ENCODE results near the gene TJP3.

TJP3 gene

GRCh38 chr19:3682741-3683404 lies 25.3 kb upstream of the TJP3 start:
- Histone ChIP-seq H3K27me3 (ENCODE audit: insufficient read depth, insufficient read length) (no peaks in the 10 kb centered on the region), H3K9me3 (ENCODE audit: insufficient read depth, low read length) (peaks cover 15% of the 10 kb centered on the region; the same call in 1 of the 2 replicates), H3K9ac (ENCODE audit: insufficient read length, low read depth) (peak overlapping the region; percentile 68), H3K4me3 (ENCODE audit: insufficient read length, low read depth) (peak overlapping the region; percentile 3), H3K4me1 (ENCODE audit: insufficient read depth, insufficient read length) (peaks cover 23% of the 10 kb centered on the region), H3K36me3 (ENCODE audit: insufficient read depth, insufficient read length, low read length) (peaks cover 29% of the 10 kb centered on the region)
- TF ChIP-seq SUZ12 (IDR thresholded peaks at IDR 0.05; ENCODE audit: extremely low read depth, insufficient read depth, insufficient read length) = no peak
- TF ChIP-seq ZNF274 (IDR thresholded peaks at IDR 0.05; ENCODE audit: low read depth, low read length) = no peak
- no peak for TF ChIP-seq YY1 (IDR thresholded peaks at IDR 0.05; ENCODE audit: insufficient read depth, insufficient read length)
- no peak for DNase-seq (ENCODE audit: low read depth, low spot score)

- H3K36me3 ChIP-seq (ENCODE audit: insufficient read depth, insufficient read length, low read length) = peaks cover 32% of the 10 kb centered on the region
- peak; percentile 52 for DNase-seq (ENCODE audit: low read depth, low spot score)
- no peaks in the 10 kb centered on the region for H3K27me3 ChIP-seq (ENCODE audit: insufficient read depth, insufficient read length)
- TF ChIP-seq ZNF274 (IDR thresholded peaks at IDR 0.05; ENCODE audit: low read depth, low read length) (no peak), YY1 (IDR thresholded peaks at IDR 0.05; ENCODE audit: insufficient read depth, insufficient read length) (no peak), SUZ12 (IDR thresholded peaks at IDR 0.05; ENCODE audit: extremely low read depth, insufficient read depth, insufficient read length) (no peak)
- H3K4me1 ChIP-seq (ENCODE audit: insufficient read depth, insufficient read length) = peaks cover 29% of the 10 kb centered on the region
- H3K9ac ChIP-seq (ENCODE audit: insufficient read length, low read depth) = peak overlapping the region; percentile 68
- H3K4me3 ChIP-seq (ENCODE audit: insufficient read length, low read depth) = peak overlapping the region; percentile 3
- H3K9me3 ChIP-seq (ENCODE audit: insufficient read depth, low read length) = peaks cover 15% of the 10 kb centered on the region; the same call in 1 of the 2 replicates
Measured at GRCh38 chr19:3683405-3684053, 24.7 kb upstream of the TJP3 start.

GRCh38 chr19:3684054-3684816 lies 23.9 kb upstream of the TJP3 start:
- no peak for DNase-seq (ENCODE audit: low read depth, low spot score)
- no peak overlapping the region for H3K4me3 ChIP-seq (ENCODE audit: insufficient read length, low read depth)
- H3K4me1 ChIP-seq (ENCODE audit: insufficient read depth, insufficient read length) = peaks cover 31% of the 10 kb centered on the region
- TF ChIP-seq ZNF274 (IDR thresholded peaks at IDR 0.05; ENCODE audit: low read depth, low read length) = no peak
- TF ChIP-seq YY1 (IDR thresholded peaks at IDR 0.05; ENCODE audit: insufficient read depth, insufficient read length) = no peak
- TF ChIP-seq SUZ12 (IDR thresholded peaks at IDR 0.05; ENCODE audit: extremely low read depth, insufficient read depth, insufficient read length) = no peak
- H3K9me3 ChIP-seq (ENCODE audit: insufficient read depth, low read length) = peaks cover 15% of the 10 kb centered on the region; the same call in 1 of the 2 replicates
- peaks cover 29% of the 10 kb centered on the region for H3K36me3 ChIP-seq (ENCODE audit: insufficient read depth, insufficient read length, low read length)
- H3K9ac ChIP-seq (ENCODE audit: insufficient read length, low read depth) = no peak overlapping the region
- H3K27me3 ChIP-seq (ENCODE audit: insufficient read depth, insufficient read length) = no peaks in the 10 kb centered on the region

GRCh38 chr19:3684817-3685410 lies 23.3 kb upstream of the TJP3 start:
- Histone ChIP-seq H3K9ac (ENCODE audit: insufficient read length, low read depth) (no peak overlapping the region), H3K9me3 (ENCODE audit: insufficient read depth, low read length) (peaks cover 15% of the 10 kb centered on the region; the same call in 1 of the 2 replicates), H3K36me3 (ENCODE audit: insufficient read depth, insufficient read length, low read length) (peaks cover 25% of the 10 kb centered on the region), H3K27me3 (ENCODE audit: insufficient read depth, insufficient read length) (no peaks in the 10 kb centered on the region), H3K4me3 (ENCODE audit: insufficient read length, low read depth) (no peak overlapping the region), H3K4me1 (ENCODE audit: insufficient read depth, insufficient read length) (peaks cover 31% of the 10 kb centered on the region)
- DNase-seq (ENCODE audit: low read depth, low spot score) = no peak
- TF ChIP-seq SUZ12 (IDR thresholded peaks at IDR 0.05; ENCODE audit: extremely low read depth, insufficient read depth, insufficient read length) (no peak), ZNF274 (IDR thresholded peaks at IDR 0.05; ENCODE audit: low read depth, low read length) (no peak), YY1 (IDR thresholded peaks at IDR 0.05; ENCODE audit: insufficient read depth, insufficient read length) (no peak)

- TF ChIP-seq ZNF274 (IDR thresholded peaks at IDR 0.05; ENCODE audit: low read depth, low read length) (no peak), YY1 (IDR thresholded peaks at IDR 0.05; ENCODE audit: insufficient read depth, insufficient read length) (no peak), SUZ12 (IDR thresholded peaks at IDR 0.05; ENCODE audit: extremely low read depth, insufficient read depth, insufficient read length) (no peak)
- peaks cover 41% of the 10 kb centered on the region for H3K36me3 ChIP-seq (ENCODE audit: insufficient read depth, insufficient read length, low read length)
- peaks cover 21% of the 10 kb centered on the region; the same call in 1 of the 2 replicates for H3K9me3 ChIP-seq (ENCODE audit: insufficient read depth, low read length)
- DNase-seq (ENCODE audit: low read depth, low spot score) = no peak
- H3K27me3 ChIP-seq (ENCODE audit: insufficient read depth, insufficient read length) = no peaks in the 10 kb centered on the region
- H3K4me1 ChIP-seq (ENCODE audit: insufficient read depth, insufficient read length) = peaks cover 26% of the 10 kb centered on the region
- no peak overlapping the region for H3K4me3 ChIP-seq (ENCODE audit: insufficient read length, low read depth)
- peak overlapping the region; percentile 36 for H3K9ac ChIP-seq (ENCODE audit: insufficient read length, low read depth)
Measured at GRCh38 chr19:3687393-3687773, 20.8 kb upstream of the TJP3 start.

- peaks cover 25% of the 10 kb centered on the region for H3K4me1 ChIP-seq (ENCODE audit: insufficient read depth, insufficient read length)
- peaks cover 21% of the 10 kb centered on the region; the same call in 1 of the 2 replicates for H3K9me3 ChIP-seq (ENCODE audit: insufficient read depth, low read length)
- no peak overlapping the region for H3K4me3 ChIP-seq (ENCODE audit: insufficient read length, low read depth)
- peak overlapping the region; percentile 72 for H3K9ac ChIP-seq (ENCODE audit: insufficient read length, low read depth)
- DNase-seq (ENCODE audit: low read depth, low spot score) = no peak
- H3K27me3 ChIP-seq (ENCODE audit: insufficient read depth, insufficient read length) = no peaks in the 10 kb centered on the region
- H3K36me3 ChIP-seq (ENCODE audit: insufficient read depth, insufficient read length, low read length) = peaks cover 41% of the 10 kb centered on the region
- TF ChIP-seq YY1 (IDR thresholded peaks at IDR 0.05; ENCODE audit: insufficient read depth, insufficient read length) (no peak), ZNF274 (IDR thresholded peaks at IDR 0.05; ENCODE audit: low read depth, low read length) (no peak), SUZ12 (IDR thresholded peaks at IDR 0.05; ENCODE audit: extremely low read depth, insufficient read depth, insufficient read length) (no peak)
Measured at GRCh38 chr19:3687774-3688706, 20.1 kb upstream of the TJP3 start.
